ENCODE measurements around the gene MT3.
A peak's percentile ranks its signal among the peaks of the same experiment; 100 is the strongest.
"Not testable (repeated sequence)": the region's sequence is repeated elsewhere in the genome, so short reads cannot be mapped to it uniquely, and the experiment has no call there.

Gene MT3

DNA sequence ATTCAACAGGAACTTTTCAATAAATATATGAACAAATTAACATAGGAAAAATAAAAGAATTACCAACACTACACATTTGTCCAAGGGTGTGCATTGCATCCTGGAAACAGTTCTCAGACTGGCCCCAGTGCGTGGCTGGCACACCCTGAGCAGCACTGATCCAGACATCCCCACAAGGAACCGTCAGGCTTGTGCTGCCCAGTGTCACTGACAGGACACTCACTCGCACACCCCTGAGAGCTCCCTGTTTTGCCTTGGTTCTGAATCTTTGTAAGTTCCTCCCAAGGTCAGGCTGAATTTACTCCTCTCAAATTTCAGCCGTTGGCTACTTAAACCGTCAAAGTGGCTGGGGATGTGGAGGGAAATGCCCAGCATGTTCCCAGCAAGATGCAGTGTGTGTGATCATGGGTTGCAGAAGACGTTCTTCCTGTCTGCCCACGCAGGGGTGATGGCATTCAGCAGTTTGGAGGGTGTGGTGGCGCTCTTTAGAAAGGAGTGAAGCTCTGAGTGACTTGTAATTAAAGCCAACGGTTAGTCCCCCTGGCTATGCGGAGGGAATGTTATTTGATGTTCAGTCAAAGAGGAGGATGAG is 20.8 kb downstream of the MT3 start:
- peak; percentile 41 for DNase-seq (ENCODE audit: low spot score)

DNA sequence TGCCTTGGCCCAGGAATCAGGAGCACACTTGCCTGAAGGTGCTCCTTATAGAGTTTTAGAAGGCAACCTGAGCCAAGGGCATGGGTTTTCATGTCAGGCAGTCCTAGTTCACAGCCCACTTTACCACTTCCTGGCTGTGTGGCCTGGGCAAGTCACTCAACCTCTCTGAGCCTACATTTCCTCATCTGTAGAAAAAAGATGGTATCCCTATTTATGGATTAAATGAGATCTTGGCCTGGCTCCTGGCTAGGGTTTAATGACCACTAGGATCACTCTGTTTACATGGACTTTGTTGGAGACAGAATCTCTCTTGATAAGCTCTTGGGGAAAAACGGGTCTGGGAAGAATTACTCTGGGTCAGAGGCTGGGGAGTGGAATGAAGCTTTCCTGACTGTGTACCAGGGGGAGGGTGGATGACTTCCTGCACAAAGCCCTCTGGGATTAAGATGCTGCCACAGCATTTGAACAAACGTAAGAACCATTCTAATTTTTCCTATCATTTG is 21.3 kb downstream of the MT3 start:
- DNase-seq (ENCODE audit: low spot score), result no peak

DNA sequence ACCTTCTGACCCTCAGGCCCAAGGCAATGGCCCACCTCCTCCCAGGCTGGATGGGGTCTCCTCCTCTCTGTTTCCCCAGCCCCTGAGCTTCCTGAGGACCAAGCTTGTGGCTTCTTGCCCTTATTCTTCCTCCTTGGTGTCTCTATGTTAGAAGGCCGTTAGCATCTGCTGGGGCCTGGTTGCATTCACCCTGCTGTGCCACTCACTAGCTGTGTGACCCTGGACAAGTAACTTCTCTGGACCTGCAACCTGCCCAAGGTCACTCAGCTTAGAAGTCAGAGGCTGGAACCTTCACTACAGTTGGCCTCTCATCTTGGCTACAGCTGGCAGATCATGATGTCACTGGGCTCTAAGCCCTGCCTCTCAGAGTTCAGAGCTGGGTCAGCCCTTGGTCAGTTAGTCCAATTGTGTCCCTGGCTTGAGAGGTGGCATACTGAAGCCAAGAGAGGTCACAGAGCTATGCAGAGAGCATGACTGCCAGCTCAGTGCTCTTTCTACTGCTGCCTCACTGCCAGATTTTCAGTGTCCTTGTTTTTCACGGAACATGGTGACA is 22.0 kb downstream of the MT3 start:
- peak; percentile 51 for DNase-seq (ENCODE audit: low spot score)

DNA sequence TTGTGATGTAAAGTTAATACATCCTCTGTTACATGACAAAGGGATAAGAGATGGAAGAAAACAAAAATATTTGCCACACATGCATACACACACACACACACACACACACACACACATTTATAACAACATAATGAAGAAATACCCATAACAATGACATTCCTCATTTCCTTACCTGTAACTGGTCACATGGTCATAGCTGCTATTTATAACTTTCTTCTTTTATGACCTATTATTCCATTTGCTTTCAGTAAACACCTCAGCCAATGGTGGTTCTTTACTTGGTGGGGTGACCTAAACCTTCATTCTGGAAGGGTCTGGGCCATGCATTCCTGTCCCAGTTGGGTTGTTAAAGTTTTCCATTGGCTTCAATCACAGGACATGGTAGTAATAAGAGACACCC is 24.4 kb downstream of the MT3 start:
- no peak for DNase-seq (ENCODE audit: low spot score)

DNA sequence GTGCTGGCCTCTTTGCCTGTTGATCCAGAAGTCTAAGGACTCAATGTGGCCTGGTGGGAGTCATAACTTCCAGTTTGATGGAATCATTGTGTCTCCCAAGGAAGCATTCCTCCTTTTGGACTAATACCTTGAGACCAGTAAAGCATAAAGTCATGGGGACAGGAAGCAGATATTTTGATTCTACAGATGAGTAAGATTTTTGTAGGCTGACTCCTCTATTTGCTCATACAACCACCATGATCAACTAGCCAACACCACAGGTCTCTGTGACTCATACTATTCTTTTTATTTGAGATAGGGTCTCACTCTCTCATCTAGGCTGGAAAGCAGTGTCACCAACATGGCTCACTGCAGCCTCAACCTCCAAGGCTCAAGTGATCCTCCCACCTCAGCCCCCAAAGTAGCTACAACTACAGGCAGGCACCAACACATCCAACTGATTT is 25.2 kb downstream of the MT3 start:
- no peak for DNase-seq (ENCODE audit: low spot score)

DNA sequence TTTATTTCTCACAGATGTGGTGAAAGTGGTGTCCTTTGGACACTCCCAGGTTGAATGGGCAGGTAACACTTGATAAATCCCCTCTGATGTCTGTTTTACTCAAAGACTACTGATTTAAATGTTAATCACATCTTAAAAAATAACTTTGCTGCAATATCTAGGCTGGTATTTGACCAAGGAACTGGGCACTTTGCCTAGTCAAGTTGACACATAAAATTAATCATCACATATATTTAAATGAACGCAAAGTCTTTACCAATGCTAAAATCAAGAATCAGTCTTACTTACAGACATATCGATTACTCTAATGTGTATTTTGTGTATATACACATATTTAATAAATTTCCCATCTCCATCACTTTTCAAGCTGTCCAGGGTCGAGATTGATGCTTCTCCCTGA is 26.0 kb downstream of the MT3 start:
- DNase-seq (ENCODE audit: low spot score), result no peak

DNA sequence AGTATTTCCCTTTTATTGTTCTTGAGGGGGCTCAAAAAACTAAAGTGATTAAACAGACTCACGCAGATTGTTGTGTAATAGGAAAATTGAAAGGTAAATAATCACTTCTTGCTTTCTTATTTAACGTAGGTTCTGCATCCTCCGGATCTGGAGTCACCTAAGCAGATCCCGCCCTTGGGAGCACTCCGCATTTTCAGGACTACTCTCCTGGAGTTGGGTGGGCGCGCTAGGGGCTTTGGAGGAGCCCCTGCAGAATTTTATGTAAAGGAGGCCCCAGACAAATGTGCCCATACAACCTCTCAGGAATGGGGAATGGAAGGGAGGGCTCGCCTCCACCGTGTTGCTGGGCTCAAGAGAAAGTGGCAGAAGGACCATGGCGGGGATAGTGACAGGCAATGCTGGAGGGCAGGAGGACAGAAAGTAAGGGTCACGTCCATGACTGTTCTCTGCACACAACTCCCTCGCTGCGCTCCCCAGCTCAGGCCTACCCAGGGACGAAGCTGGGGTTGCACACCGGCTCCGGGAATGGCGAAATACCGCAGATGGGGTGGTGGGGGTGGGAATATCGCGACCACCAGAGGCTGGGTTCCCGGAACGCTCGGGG is 27.4 kb downstream of the MT3 start:
- no peak for DNase-seq (ENCODE audit: low spot score)

DNA sequence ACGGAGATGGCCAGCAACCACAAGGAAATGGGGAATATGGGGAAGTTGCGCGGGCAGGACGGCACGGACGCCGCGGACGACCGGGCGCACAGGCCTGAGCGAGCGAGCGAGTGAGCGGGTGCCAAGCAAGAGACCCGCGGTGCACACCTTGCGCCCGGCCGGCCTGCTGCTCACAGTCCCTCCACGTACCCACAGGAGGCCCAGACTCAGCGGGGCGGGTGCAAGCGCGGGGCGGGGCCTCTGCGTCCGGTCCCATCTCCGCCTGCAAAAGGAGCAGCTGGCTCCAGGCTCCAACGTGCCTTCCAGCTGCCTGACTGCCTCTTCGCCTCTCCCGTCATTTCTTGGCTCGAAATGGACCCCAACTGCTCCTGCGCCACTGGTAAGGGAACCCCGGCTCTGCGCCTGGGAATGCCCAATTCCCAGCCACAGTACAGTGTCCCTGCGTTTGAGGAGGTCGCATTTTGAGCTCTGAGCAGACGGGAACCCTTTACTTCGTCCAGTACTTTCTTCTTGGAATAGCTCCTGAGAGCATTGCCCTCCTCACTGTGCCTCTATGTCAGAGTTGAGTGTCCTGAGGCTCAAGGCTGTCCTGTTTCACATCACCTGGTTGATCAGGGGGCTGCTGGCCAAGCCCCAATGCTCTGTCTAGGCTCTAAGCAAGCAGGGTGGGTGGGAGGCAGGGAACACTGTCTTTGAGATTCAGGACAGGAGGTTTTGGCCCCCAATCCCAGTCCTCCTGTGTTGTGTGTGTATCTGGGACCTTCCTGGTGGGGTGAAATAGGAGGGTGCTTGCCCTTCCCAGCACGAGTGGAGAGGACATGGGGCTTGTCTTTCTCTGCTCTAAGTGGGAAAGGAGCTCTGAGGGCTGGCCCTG is 28.1 kb downstream of the MT3 start:
- DNase-seq (ENCODE audit: low spot score), result peak; percentile 66

DNA sequence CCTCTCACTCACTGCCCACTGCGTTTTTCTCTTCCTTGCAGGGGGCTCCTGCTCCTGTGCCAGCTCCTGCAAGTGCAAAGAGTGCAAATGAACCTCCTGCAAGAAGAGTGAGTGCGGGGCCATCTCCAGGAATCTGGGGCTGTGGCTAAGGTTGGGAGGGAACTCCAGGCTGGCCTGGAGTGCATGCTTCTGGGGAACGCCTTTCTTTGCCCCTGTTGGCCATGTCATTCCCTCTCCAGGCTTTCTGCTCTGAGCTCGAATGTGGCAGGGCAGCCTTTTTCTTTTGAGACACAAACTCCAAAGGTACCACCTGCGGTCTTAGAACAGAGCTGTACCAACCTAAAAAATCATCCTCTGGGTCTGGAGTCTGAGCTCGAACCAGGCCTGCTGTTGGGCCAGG is 28.8 kb downstream of the MT3 start:
- no peak for DNase-seq (ENCODE audit: low spot score)

DNA sequence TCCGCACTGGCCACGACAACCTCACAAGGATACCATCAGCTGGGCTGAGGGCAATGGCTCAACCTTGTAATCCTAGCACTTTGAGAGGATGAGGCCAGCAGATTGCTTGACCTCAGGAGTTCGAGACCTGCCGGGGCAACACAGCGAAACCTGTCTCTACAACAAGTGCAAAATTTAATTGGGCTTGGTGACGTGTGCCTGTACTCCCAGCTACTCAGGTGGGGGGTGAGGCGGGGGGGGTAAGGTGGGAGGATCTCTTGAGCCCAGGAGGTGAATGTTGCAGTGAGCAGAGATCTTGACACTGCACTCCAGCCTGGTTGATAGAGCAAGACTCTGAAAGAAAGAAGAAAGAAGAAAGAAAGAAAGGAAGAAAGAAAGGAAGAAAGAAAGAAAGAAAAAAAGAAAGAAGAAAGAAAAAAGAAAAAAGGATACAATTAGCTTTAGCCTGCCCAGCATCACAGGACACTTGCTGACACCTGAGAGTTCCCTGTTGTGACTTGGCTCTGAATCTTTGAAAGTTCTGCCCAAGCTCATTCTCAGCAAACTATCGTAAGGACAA is 31.1 kb downstream of the MT3 start:
- no peak for DNase-seq (ENCODE audit: low spot score)

DNA sequence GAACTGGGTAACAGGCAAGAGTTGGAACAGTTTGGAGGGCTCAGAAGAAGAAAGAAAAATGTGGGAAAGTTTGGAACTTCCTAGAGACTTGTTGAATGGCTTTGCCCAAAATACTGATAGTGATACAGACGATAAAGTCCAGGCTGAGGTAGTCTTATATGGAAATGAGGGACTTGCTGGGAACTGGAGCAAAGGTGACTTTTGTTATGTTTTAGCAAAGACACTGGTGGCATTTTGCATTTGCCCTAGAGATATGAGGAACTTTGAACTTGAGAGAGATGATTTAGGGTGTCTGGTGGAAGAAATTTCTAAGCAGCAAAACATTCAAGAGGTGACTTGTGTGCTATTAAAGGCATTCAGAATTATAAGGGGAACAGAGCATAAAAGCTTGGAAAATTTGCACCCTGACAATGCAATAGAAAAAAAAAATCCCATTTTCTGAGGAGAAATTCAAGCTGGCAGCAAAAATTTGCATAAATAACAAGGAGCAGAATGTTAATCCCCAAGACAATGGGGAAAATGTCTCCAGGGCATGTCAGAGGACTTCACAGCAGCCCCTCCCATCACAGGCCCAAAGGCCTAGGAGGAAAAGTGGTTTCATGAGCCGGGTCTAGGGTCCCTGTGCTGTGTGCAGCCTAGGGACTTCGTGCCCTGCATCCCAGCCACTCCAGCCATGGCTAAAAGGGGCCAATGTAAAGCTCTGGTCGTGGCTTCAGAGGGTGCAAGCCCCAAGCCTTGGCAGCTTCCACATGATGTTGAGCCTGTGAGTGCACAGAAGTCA is 32.5 kb downstream of the MT3 start:
- DNase-seq (ENCODE audit: low spot score), result not testable (repeated sequence)

DNA sequence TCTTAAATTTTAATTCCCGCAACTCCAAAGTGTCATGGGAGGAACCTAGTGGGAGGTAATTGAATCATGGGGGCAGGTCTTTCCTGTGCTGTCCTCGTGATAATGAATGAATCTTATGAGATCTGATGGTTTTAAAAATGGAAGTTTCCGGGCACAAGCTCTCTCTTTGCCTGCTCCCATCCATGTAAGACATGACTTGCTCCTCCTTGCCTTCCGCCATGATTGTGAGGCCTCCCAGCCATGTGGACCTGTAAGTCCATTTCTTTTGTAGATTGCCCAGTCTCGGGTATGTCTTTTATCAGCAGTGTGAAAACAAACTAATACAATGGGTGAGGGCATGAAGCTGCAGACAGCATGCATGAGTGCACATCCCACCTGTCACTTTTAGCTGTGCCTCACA is 33.9 kb downstream of the MT3 start:
- not testable (repeated sequence) for DNase-seq (ENCODE audit: low spot score)

DNA sequence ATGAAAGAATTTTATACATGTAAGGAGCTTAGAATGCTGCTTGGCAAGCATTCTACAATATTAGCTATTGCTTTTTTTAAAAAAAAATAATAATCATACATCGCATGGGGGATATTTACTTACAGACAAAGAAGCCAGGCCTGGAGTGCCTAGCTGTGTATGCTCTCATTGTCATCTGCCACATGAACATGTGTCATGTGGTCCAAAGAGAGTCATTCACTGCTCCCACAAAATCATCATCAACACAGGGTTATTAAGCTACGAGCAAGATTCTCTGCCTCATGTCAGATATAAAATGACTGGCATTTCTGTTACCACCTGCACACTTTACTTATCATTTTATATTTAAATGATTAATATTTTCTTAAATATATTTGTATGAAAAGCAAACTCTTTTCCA is 34.3 kb downstream of the MT3 start:
- DNase-seq (ENCODE audit: low spot score), result no peak

DNA sequence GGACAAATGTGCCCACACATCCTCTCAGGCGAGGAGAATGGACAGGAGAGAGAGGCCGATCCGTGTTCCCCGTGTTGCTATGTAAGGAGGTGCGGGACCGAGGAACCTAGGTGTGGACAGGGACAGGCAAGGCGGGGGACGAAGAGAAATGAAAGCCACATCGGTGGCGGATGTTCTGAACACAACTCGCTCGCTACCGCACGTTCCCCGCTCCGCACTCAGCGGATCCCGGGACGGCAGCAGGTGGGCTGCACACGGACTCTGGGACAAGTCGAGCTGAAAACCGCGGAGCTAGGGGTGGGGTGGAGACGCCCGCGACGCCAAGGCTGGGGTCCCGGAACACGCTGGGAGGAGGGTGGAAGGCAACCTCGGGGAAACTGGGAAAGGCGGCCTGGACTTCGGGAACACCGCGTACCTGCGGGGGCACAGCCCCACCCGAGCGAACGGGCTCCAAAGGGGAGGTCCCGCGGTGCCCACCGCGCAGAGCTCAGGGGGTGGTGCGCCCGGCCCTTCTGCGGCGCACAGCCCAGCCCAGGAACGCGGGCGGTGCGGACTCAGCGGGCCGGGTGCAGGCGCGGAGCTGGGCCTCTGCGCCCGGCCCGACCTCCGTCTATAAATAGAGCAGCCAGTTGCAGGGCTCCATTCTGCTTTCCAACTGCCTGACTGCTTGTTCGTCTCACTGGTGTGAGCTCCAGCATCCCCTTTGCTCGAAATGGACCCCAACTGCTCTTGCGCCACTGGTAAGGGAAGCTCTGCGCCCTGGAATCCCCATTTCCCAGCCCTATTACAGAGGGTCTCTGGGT is 36.0 kb downstream of the MT3 start, which contains the start of gene MT1E:
Gene MT1E, plus strand, starts transcription at position 642 of the 803 bp plus-strand sequence. Its CDS starts 71 bp downstream, at position 713.
- peak; percentile 87 for DNase-seq (ENCODE audit: low spot score)

DNA sequence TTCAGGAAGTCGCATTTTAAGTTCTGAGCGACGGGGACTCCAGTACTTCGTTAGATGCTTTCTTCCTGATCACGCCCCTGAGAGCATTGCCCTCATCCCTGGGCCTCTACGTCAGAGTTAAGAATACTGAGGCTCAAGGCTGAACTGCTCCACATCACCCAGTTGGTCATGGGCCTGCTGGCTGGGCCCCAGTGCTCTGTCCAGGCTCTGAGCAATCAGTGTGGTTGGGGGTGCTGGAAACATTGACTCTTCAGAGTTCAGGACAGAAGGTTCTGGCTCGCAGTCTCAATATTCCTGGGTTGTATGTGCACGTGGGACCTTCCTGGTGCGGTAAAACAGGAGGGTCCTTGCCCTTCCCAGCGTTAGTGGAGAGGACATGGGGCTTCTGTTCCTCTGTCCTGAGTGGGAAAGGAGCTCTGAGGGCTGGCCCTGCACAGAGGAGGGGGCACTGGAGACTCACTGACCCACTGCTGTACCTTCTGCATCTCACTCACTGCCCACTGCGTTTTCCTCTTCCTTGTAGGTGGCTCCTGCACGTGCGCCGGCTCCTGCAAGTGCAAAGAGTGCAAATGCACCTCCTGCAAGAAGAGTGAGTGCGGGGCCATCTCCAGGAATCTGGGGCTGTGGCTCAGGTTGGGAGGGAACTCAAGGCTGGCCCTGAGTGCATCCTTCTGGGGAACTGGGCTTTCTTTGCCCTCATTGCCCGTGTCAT is 36.8 kb downstream of the MT3 start:
- peak; percentile 70 for DNase-seq (ENCODE audit: low spot score)

DNA sequence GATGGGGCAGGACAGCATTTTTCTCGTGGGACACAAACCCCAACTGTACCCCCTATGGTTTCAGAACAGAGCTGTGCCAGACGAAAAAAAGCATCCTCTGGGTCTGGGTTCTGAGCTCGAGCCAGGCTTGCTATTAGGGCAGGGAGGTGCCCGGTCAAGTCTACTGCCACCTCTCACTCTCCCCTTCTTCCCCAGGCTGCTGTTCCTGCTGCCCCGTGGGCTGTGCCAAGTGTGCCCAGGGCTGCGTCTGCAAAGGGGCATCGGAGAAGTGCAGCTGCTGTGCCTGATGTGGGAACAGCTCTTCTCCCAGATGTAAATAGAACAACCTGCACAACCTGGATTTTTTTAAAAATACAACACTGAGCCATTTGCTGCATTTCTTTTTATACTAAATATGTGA is 37.4 kb downstream of the MT3 start:
- DNase-seq (ENCODE audit: low spot score), result no peak

DNA sequence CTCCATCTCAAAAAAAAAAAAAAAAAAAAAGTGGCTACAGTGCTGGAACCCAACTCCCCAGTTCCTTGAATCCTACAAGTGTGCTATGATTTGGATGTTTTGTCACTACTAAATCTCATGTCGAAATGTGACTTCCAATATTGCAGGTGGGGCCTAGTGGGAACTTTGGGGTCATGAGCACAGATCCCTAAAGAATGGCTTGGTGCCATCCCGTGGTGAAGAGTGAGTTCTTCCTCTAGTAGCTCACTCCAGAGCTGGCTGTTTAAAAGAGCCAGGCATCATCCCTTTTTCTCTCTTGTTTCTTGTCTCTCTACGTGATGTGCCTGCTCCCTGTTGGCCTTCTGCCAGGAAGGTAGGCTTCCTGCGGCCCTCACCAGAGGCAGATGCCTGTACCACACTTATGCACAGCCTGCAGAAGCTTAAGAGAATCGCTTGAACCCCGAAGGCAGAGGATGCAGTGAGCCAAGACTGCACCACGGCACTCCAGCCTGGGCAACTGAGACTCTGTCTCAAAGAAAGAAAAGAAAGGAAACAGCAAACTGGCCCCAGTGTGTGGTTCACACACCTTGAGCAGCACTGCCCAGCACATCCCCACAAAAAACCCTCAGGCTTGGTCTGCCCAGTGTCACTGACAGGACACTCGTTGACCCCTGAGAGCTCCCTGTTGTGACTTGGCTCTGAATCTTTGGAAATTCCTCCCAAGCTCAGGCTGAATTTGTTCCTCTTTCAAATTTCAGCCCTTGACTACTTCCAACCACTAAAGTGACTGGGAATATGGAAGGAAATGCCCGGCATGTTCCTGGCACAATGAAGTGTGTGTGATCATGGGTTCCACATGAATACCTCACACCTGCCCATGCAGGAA is 39.4 kb downstream of the MT3 start:
- DNase-seq (ENCODE audit: low spot score), result no peak

DNA sequence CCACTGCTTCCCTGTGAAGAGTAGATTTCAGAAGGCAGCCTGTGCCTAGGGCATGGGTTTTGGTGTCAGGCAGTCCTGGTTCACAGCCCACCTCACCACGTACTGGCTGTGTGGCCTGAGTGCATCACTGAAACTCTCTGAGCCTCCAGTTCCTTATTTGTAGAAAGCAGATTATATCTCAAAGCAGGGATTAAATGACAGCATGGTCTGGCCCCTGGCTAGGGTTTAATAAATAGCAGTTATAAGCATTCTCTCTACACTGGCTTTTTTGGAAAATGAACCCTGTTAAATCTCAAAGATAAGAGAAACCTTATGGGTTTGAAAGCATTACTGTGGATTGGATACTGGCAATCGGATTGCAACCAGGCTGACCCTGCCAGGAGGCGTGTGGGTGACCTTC is 40.2 kb downstream of the MT3 start:
- DNase-seq (ENCODE audit: low spot score), result no peak

DNA sequence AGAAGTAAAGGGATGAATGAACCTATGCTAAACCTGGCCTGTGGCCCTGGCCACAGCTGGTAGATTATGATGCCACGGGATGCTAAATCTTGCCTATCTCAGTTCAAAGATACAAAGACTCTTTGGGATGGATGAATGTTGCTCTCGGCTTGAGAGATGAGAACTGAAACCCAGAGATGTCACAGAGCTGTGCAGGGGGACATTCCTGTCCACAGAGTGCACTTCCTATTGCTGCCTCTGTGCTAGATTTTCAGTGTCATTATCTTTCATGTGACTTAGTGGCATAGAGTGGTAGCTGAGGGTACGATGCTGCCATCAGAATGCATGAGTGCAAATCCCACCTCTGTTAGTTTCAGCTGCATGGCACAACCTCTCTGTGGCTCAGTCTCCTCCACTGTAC is 40.8 kb downstream of the MT3 start:
- DNase-seq (ENCODE audit: low spot score), result no peak
